GM12874 (cell line): ENCODE data around the gene ZSWIM3.

Source experiments
- CTCF ChIP-seq: IDR thresholded peaks from 2 replicates; pipeline ENCODE4 v1.5.1; 2011; ENCODE audit warnings: low read depth, mild to moderate bottlenecking, control low read depth, low read length, moderate library complexity; ENCODE audit not compliant: insufficient read depth

ZSWIM3 gene

GRCh38 chr20:45897289-45897688 is 39.9 kb downstream of the ZSWIM3 start:
- no peak for TF ChIP-seq CTCF

GRCh38 chr20:45897692-45898091 is 40.3 kb downstream of the ZSWIM3 start:
- TF ChIP-seq CTCF = no peak

GRCh38 chr20:45898285-45898684 is 40.9 kb downstream of the ZSWIM3 start:
- no peak for TF ChIP-seq CTCF

GRCh38 chr20:45899046-45899835 is 41.8 kb downstream of the ZSWIM3 start:
- no peak for TF ChIP-seq CTCF

GRCh38 chr20:45902199-45902701 is 44.8 kb downstream of the ZSWIM3 start:
- TF ChIP-seq CTCF = no peak

GRCh38 chr20:45904583-45905504 is 47.4 kb downstream of the ZSWIM3 start:
- no peak for TF ChIP-seq CTCF

- TF ChIP-seq CTCF = no peak
Observed at GRCh38 chr20:45905505-45906079, 48.2 kb downstream of the ZSWIM3 start.
